ENCODE measurements around the gene ECD.
"Not testable (repeated sequence)": the region's sequence is repeated elsewhere in the genome, so short reads cannot be mapped to it uniquely, and the experiment has no call there.

The ECD gene

GRCh38 chr10:73161079-73161478 is 6.7 kb downstream of the ECD start:
- in situ Hi-C loops (cut with MboI; ENCODE audit: low sequenced_read_pairs) = no loop called here

DNA sequence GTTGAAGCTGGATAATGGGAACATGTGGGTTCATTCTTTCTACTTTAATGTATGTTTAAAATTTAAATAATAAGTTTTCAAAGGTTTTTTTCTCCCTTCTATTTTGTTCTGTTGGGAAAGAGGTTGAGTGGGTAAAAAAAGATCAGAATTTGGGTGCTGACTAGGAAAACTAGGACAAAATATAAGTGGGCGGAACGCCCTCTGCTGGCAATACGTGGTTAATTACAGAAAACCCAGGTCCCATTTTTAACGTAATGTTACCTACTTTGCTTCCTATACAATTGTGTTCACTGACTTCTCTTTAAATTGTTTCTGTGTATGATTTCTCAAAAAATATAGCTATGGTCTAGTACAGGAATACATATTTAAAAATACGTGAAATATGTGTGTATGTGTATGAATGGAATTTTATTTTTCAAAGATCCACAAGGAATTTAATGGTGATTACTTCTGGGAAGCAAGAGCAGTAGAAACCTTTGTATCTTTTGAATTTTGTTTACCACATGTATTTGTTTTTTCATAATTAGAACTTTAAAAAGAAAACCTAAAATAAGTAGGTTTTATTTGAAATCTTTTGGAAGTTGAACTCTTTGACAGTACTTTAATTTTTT is 8.7 kb downstream of the ECD start:
- in situ Hi-C loops (cut with MboI; ENCODE audit: low sequenced_read_pairs) = no loop called here

DNA sequence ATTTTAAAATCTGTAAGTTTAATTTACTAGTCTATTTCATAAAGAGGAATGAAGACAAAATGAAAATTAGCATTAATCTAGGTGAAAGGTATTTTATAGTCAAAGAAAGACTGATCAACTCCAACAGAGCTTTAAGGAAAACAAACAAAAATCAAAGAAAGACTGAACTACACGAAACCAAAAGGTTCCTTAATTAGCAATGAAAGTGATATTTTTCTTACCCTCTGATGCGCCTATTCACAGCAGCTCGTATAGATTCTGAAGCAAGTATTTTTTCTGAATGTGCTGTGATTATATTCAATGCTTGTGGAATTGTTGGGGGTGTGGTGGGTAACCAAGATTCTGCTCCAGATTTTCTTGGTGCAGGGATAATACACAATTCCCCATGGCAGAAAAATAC is 11.8 kb downstream of the ECD start:
- in situ Hi-C loops (cut with MboI; ENCODE audit: low sequenced_read_pairs) = no loop called here

DNA sequence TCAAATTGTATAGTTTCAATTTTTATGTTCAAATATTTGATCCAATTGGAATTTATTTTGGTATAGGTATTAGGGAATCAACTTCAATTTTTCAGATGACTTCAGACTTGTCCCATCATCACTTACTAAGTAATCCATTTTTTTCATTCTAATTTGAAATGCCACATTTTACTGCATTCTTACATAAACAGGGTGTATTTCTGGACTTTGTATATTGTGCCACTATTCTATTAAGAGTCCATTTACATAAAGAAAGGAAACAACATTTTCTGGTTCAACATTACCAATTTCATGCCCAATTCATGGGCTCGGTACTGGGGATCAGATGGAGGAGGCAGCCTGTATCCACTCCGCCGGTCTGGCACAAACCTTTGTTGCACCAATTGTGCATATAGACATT is 15.8 kb downstream of the ECD start:
- in situ Hi-C loops (cut with MboI; ENCODE audit: low sequenced_read_pairs) = no loop called here

- in situ Hi-C loops (cut with MboI; ENCODE audit: low sequenced_read_pairs) = not testable (repeated sequence)
These were observed 17.0 kb downstream of the ECD start for GRCh38 chr10:73150633-73151413.

GRCh38 chr10:73141603-73142002 is 26.2 kb downstream of the ECD start:
- in situ Hi-C loops (cut with MboI; ENCODE audit: low sequenced_read_pairs) = no loop called here

GRCh38 chr10:73139251-73139650 is 28.6 kb downstream of the ECD start:
- in situ Hi-C loops (cut with MboI; ENCODE audit: low sequenced_read_pairs) = no loop called here

DNA sequence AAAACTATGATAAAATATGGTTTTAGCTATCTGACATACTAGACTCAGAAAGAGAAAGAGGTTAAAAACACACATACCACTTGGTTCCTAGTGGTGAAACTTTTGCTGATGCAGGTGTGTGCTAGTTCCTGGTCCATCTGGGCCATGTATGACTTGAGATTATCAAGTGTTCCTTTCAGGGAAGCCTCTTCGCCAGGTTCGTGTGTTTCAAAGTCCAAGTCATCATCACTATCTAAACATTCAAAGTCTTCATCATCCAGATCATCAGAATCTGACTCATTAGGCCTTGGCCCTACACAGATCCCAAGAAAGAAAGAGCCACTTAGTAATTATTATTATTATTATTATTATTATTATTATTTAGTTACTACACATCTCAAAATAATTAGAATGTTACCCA is 31.2 kb downstream of the ECD start:
- in situ Hi-C loops (cut with MboI; ENCODE audit: low sequenced_read_pairs) = no loop called here

DNA sequence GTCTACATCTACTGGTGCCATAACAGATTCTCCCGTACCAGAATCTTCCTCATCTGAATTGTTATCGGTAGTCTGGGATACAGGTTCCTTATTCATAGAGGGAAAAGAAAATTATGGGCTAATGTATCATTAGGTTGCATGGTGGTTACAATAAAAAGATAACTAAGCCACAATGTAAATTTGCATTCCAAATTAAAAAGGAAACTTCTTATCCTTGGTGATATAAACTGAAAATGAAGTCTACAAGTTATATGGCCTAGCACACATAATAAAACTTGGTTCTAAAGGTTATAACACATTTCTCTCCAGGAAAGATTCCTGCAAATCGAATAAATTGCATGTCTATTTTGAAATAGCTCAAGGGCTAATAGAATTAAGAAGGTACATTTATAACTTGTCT is 33.1 kb downstream of the ECD start:
- in situ Hi-C loops (cut with MboI; ENCODE audit: low sequenced_read_pairs) = no loop called here

- in situ Hi-C loops (cut with MboI; ENCODE audit: low sequenced_read_pairs) = no loop called here
These were observed 35.7 kb downstream of the ECD start for GRCh38 chr10:73131913-73132686.

GRCh38 chr10:73131301-73131700 is 36.5 kb downstream of the ECD start:
- in situ Hi-C loops (cut with MboI; ENCODE audit: low sequenced_read_pairs) = no loop called here

- in situ Hi-C loops (cut with MboI; ENCODE audit: low sequenced_read_pairs) = no loop called here
These were observed 41.5 kb downstream of the ECD start for GRCh38 chr10:73126343-73126742.

DNA sequence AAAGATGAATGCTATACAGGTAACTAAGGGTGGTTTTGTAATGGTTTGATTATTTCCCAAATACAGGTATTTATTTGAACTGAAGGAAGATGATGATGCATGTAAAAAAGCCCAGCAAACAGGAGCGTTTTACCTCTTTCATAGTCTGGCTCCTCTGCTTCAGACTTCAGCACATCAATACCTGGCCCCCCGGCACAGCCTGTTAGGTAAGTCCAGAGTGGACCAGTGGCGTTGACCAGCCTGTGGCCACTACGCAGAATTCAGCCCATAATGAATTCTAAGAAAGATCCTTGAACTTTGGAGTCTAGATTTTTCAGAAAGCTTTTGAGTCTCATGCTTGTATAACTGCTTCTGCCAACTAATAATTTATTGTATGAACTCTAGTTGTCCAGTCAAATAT is 47.9 kb downstream of the ECD start:
- in situ Hi-C loops (cut with MboI; ENCODE audit: low sequenced_read_pairs) = no loop called here

GRCh38 chr10:73119457-73119856 is 48.4 kb downstream of the ECD start:
- in situ Hi-C loops (cut with MboI; ENCODE audit: low sequenced_read_pairs) = no loop called here

- in situ Hi-C loops (cut with MboI; ENCODE audit: low sequenced_read_pairs) = no loop called here
These were observed 49.6 kb downstream of the ECD start for GRCh38 chr10:73117976-73118743.

- in situ Hi-C loops (cut with MboI; ENCODE audit: low sequenced_read_pairs) = no loop called here
These were observed 51.8 kb downstream of the ECD start for GRCh38 chr10:73116017-73116416.

- in situ Hi-C loops (cut with MboI; ENCODE audit: low sequenced_read_pairs) = no loop called here
These were observed 54.3 kb downstream of the ECD start for GRCh38 chr10:73113551-73113950.

- in situ Hi-C loops (cut with MboI; ENCODE audit: low sequenced_read_pairs) = not testable (repeated sequence)
These were observed 55.8 kb downstream of the ECD start for GRCh38 chr10:73112032-73112431.

GRCh38 chr10:73110345-73110849 is 57.4 kb downstream of the ECD start, which contains the start of gene NUDT13:
Gene NUDT13 (plus strand): TSS chr10:73110455. CDS start chr10:73114366, 3,911 bp downstream.
- in situ Hi-C loops (cut with MboI; ENCODE audit: low sequenced_read_pairs) = no loop called here

DNA sequence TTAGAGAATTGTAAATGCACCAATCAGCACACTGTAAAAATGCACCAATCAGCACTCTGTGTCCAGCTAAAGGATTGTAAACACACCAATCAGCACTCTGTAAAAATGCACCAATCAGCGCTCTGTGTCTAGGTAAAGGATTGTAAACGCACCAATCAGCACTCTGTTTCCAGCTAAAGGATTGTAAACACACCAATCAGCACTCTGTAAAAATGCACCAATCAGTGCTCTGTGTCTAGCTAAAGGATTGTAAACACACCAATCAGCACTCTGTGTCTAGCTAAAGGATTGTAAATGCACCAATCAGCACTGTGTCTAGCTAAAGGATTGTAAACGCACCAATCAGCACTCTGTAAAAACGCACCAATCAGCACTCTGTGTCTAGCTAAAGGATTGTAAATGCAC is 58.6 kb downstream of the ECD start:
- in situ Hi-C loops (cut with MboI; ENCODE audit: low sequenced_read_pairs) = not testable (repeated sequence)

GRCh38 chr10:73106301-73106700 is 61.5 kb downstream of the ECD start:
- in situ Hi-C loops (cut with MboI; ENCODE audit: low sequenced_read_pairs) = no loop called here

Measured in hTERT RPE-1 (cell line).